ENCODE measurements around the gene MTA1. TPM values are rescaled to one million over a fixed set of nuclear protein-coding genes. Genes with fewer than 3 reads are reported as not detected.

MTA1 gene
- total RNA-seq, 1 experiment from 2014 or later, result 238 TPM

- CTCF ChIA-PET, result no interaction called here
- POLR2A ChIA-PET (ENCODE audit: low non-redundant PET), result no interaction called here
Observed at GRCh38 chr14:105401699-105402098, 17.9 kb upstream of the MTA1 start.

DNA sequence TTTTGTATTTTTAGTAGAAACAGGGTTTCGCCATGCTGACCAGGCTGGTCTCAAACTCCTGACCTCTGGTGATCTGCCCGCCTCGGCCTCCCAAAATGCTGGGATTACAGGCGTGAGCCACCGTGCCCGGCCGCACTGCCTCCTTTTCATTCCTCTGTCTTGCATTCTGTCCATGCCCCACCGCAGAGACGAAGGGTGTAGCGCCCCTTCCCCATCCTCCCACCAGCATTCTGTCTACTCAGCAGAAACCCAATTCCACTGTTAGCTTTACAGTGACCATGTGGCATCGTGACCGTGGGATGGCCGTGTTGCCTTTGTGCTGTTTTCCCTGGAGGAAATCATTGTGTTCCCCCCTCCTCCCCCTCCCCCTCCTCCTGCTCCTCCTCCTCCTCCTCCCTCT, 11.0 kb upstream of the MTA1 start:
- no TSS peak for BruUV-seq (replicated peaks)
- DNase-seq (ENCODE audit: low spot score), result no peak
- H3K9me3 ChIP-seq (ENCODE audit: low read depth, low read length, poor library complexity, severe bottlenecking), result no peaks in the 10 kb centered on the region
- no peaks in the 10 kb centered on the region for H3K27me3 ChIP-seq (replicated peaks; ENCODE audit: insufficient read depth, low read depth, low read length, poor library complexity)
- ChIA-PET POLR2A (ENCODE audit: low non-redundant PET) (no interaction called here), CTCF (no interaction called here)
- peaks cover 12% of the 10 kb centered on the region for H3K4me1 ChIP-seq (ENCODE audit: insufficient read depth, low read length, poor library complexity, severe bottlenecking)
- no peak overlapping the region for H3K27ac ChIP-seq (ENCODE audit: low read depth, low read length, poor library complexity, severe bottlenecking)
- no peak overlapping the region for H3K4me3 ChIP-seq (ENCODE audit: low read depth, low read length, poor library complexity, severe bottlenecking)
- no peak for TF ChIP-seq EZH2 (IDR thresholded peaks at IDR 0.05; ENCODE audit: borderline replicate concordance, low read depth, low read length, poor library complexity, severe bottlenecking)
- no peak for TF ChIP-seq CTCF (conservative IDR thresholded peaks at IDR 0.05; ENCODE audit: low read depth, low read length)
- intact Hi-C loops (cut with micrococcal nuclease; ENCODE audit: unreplicated experiment), result no loop called here
- H3K36me3 ChIP-seq (ENCODE audit: insufficient read depth, low read length, poor library complexity, severe bottlenecking), result no peaks in the 10 kb centered on the region

More at GRCh38 chr14:105401699-105402098, 17.9 kb upstream of the MTA1 start:
- TF ChIP-seq CTCF (conservative IDR thresholded peaks at IDR 0.05; ENCODE audit: low read depth, low read length) (no peak), EZH2 (IDR thresholded peaks at IDR 0.05; ENCODE audit: borderline replicate concordance, low read depth, low read length, poor library complexity, severe bottlenecking) (no peak)
- intact Hi-C loops (cut with micrococcal nuclease; ENCODE audit: unreplicated experiment), result no loop called here
- peaks cover 21% of the 10 kb centered on the region for H3K36me3 ChIP-seq (ENCODE audit: insufficient read depth, low read length, poor library complexity, severe bottlenecking)
- H3K4me1 ChIP-seq (ENCODE audit: insufficient read depth, low read length, poor library complexity, severe bottlenecking), result peaks cover 5% of the 10 kb centered on the region
- no peaks in the 10 kb centered on the region for H3K27me3 ChIP-seq (replicated peaks; ENCODE audit: insufficient read depth, low read depth, low read length, poor library complexity)
- no peak for DNase-seq (ENCODE audit: low spot score)
- BruUV-seq (replicated peaks), result no TSS peak
- H3K27ac ChIP-seq (ENCODE audit: low read depth, low read length, poor library complexity, severe bottlenecking), result no peak overlapping the region
- H3K9me3 ChIP-seq (ENCODE audit: low read depth, low read length, poor library complexity, severe bottlenecking), result peaks cover 33% of the 10 kb centered on the region
- no peak overlapping the region for H3K4me3 ChIP-seq (ENCODE audit: low read depth, low read length, poor library complexity, severe bottlenecking)

- no peak overlapping the region for H3K27ac ChIP-seq (ENCODE audit: low read depth, low read length, poor library complexity, severe bottlenecking)
- ChIA-PET POLR2A (ENCODE audit: low non-redundant PET) (no interaction called here), CTCF (no interaction called here)
- DNase-seq (ENCODE audit: low spot score), result no peak
- no peak overlapping the region for H3K4me3 ChIP-seq (ENCODE audit: low read depth, low read length, poor library complexity, severe bottlenecking)
- intact Hi-C loops (cut with micrococcal nuclease; ENCODE audit: unreplicated experiment), result no loop called here
- no TSS peak for BruUV-seq (replicated peaks)
- TF ChIP-seq EZH2 (IDR thresholded peaks at IDR 0.05; ENCODE audit: borderline replicate concordance, low read depth, low read length, poor library complexity, severe bottlenecking), result no peak
- no peak for TF ChIP-seq CTCF (conservative IDR thresholded peaks at IDR 0.05; ENCODE audit: low read depth, low read length)
- H3K36me3 ChIP-seq (ENCODE audit: insufficient read depth, low read length, poor library complexity, severe bottlenecking), result no peaks in the 10 kb centered on the region
- H3K27me3 ChIP-seq (replicated peaks; ENCODE audit: insufficient read depth, low read depth, low read length, poor library complexity), result no peaks in the 10 kb centered on the region
- peaks cover 12% of the 10 kb centered on the region for H3K4me1 ChIP-seq (ENCODE audit: insufficient read depth, low read length, poor library complexity, severe bottlenecking)
- no peaks in the 10 kb centered on the region for H3K9me3 ChIP-seq (ENCODE audit: low read depth, low read length, poor library complexity, severe bottlenecking)
Observed at GRCh38 chr14:105409364-105409763, 10.3 kb upstream of the MTA1 start.
